Keratinocyte (primary cell): ENCODE measurements around the gene NHERF2. TPM values are rescaled to one million over a fixed set of nuclear protein-coding genes. Genes with fewer than 3 reads are reported as not detected.

ENCODE experiments used
- DNase-seq: peaks from one replicate; pipeline ENCODE4 v3.0.0-alpha.2; 2011; ENCODE audit warnings: low read depth, missing footprints, low spot score
- FAIRE-seq: peaks from 2 replicates; lab custom pipeline; 2011; peaks lifted over from hg19 to GRCh38; lab: Jason Lieb, UNC
- H2AFZ ChIP-seq: 2 replicates; pipeline ENCODE4 v1.6.0; 2012; ENCODE audit warnings: low read length, control low read depth, inconsistent platforms; ENCODE audit not compliant: control insufficient read depth
- H3K27ac ChIP-seq: 2 replicates; pipeline ENCODE4 v1.5.1; 2011; ENCODE audit warnings: low read length; ENCODE audit not compliant: control insufficient read depth, insufficient read depth
- H3K27me3 ChIP-seq: 3 replicates; pipeline ENCODE4 v1.6.0; 2011; ENCODE audit warnings: low read length; ENCODE audit not compliant: control insufficient read depth, insufficient read depth; ENCODE audit errors: extremely low read depth
- H3K36me3 ChIP-seq, 2 experiments: 2 replicates in 1 of 2; 3 replicates in 1 of 2; pipeline ENCODE4 v1.5.1; 2011; ENCODE audit warnings: low read length in 2 of 2, mild to moderate bottlenecking in 1 of 2; ENCODE audit not compliant: control insufficient read depth in 2 of 2, insufficient read depth in 2 of 2; ENCODE audit errors: extremely low read depth in 1 of 2
- H3K4me1 ChIP-seq: 3 replicates; pipeline ENCODE4 v1.5.1; 2011; ENCODE audit warnings: low read length; ENCODE audit not compliant: control insufficient read depth, insufficient read depth; ENCODE audit errors: extremely low read depth
- H3K4me2 ChIP-seq: 3 replicates; pipeline ENCODE4 v1.6.0; 2011; ENCODE audit warnings: low read depth, low read length; ENCODE audit not compliant: control insufficient read depth, insufficient read depth; ENCODE audit errors: extremely low read depth
- H3K4me3 ChIP-seq, 3 experiments: fragments of 200-600 bp in 1 of 3; sonication (generic) in 1 of 3; 2 replicates in 2 of 3; 3 replicates in 1 of 3; pipeline ENCODE4 v1.5.1; 2011 to 2016; ENCODE audit warnings: low read length in 3 of 3, mild to moderate bottlenecking in 3 of 3, control low read depth in 2 of 3, inconsistent platforms in 1 of 3, low read depth in 1 of 3, mixed read lengths in 1 of 3, mixed run types in 1 of 3, moderate library complexity in 1 of 3; ENCODE audit not compliant: control insufficient read depth in 2 of 3, insufficient read depth in 2 of 3; ENCODE audit errors: extremely low read depth in 1 of 3
- H3K79me2 ChIP-seq: 2 replicates; pipeline ENCODE4 v1.6.0; 2012; ENCODE audit warnings: low read length; ENCODE audit not compliant: control insufficient read depth, insufficient read depth
- H3K9ac ChIP-seq: 3 replicates; pipeline ENCODE4 v1.6.0; 2011; ENCODE audit warnings: low read length; ENCODE audit not compliant: control insufficient read depth, insufficient read depth; ENCODE audit errors: extremely low read depth
- H3K9me1 ChIP-seq: 3 replicates; pipeline ENCODE4 v1.6.0; 2011; ENCODE audit warnings: low read length; ENCODE audit not compliant: control insufficient read depth, insufficient read depth; ENCODE audit errors: extremely low read depth
- H3K9me3 ChIP-seq: 2 replicates; pipeline ENCODE4 v1.5.1; 2012; ENCODE audit warnings: low read depth, low read length; ENCODE audit not compliant: control insufficient read depth
- H4K20me1 ChIP-seq: 3 replicates; pipeline ENCODE4 v1.6.0; 2011; ENCODE audit warnings: low read length; ENCODE audit not compliant: control insufficient read depth, insufficient read depth; ENCODE audit errors: extremely low read depth
- EZH2 ChIP-seq: IDR thresholded peaks from one replicate; pipeline ENCODE4 v1.6.1; 2012; ENCODE audit warnings: inconsistent platforms, mild to moderate bottlenecking, low read length, moderate library complexity
- dilution Hi-C: fragments of 300-500 bp; cut with MboI; formaldehyde crosslinking; loops from one replicate; pipeline ENCODE4 v1.7.0; 2020; ENCODE audit warnings: low sequenced_read_pairs; ENCODE audit not compliant: extremely low pct_ligation_motif_present
- polyA plus RNA-seq, 5 experiments: library from polyadenylated mRNA; depleted of rRNA in 3 of 5; stranded (reverse) in 3 of 5; stranded (forward) in 1 of 5; unstranded in 1 of 5; fragments of >200 nt; gene quantifications; 1 replicate in 1 of 5; 2 replicates in 3 of 5; 3 replicates in 1 of 5; pipeline versions ENCODE4 v1.2.1 to v1.2.3, GENCODE V29; 2011 to 2012; ENCODE audit warnings: missing spikeins in 2 of 5, low read depth in 1 of 5, low replicate concordance in 1 of 5
- TF ChIP-seq, protein P1 (sequence below), 3 experiments: IDR thresholded peaks in 1 of 3; conservative IDR thresholded peaks in 1 of 3; optimal IDR thresholded peaks in 1 of 3; 2 replicates in 2 of 3; 3 replicates in 1 of 3; pipeline versions ENCODE3 to v1.5.1; 2011; ENCODE audit warnings: low read length in 3 of 3, mild to moderate bottlenecking in 3 of 3, moderate library complexity in 2 of 3, control low read depth in 1 of 3, inconsistent platforms in 1 of 3; ENCODE audit not compliant: insufficient read depth in 2 of 3; ENCODE audit errors: extremely low read depth in 1 of 3

NHERF2 gene
- polyA plus RNA-seq, 1 donor (not counting 4 experiments of a cell fraction or from before 2014, with no cell fraction given) = 5.9 TPM

DNA sequence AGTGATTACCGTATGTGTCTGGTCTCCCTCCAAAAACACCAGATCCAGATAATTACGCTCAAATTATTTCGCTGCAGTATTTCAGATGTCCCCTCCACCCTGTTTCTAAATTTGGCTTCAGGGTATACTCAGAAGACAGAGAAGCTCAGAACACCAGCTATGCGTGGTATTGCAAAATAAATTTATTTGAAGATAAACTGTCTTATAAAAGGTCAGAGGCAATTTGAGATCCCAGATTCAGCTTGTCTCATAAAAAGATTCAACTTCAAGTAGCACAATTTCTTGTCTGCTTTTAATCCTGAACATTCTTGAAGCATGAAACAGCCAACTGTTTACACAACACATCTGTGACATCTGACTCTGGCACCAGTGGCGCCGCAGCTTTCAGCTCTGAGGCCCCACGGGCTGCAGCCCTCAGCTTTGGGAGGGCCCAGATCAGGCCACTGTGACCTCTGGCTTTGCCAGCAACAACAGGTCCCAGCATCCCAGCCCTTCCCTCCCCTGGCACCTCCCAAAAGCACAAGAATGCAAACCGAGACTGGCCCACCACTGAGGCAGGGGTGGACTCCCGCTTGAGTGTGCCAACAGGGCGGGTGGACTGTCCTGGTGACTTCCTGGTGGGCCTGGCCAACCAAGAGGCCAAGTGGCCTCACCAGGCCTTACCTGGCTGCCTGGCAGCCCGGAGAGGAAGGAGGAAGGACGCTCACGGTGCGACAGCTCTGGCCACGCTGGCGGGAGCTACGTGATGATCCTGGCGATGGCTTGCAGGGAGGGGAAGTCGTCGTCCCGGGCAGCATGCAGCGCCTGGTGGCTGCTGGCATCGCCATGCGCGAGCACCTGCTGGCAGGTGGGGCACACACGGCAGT is 29.0 kb upstream of the NHERF2 start:
- Histone ChIP-seq H3K4me2 (no peak overlapping the region), H4K20me1 (peaks cover 12% of the 10 kb centered on the region), H3K9me3 (no peaks in the 10 kb centered on the region), H3K9ac (no peak overlapping the region), H3K27ac (no peak overlapping the region), H3K27me3 (no peaks in the 10 kb centered on the region), H3K9me1 (no peaks in the 10 kb centered on the region), H2AFZ (no peak overlapping the region), H3K36me3 (peaks cover 40 to 42% of the 10 kb centered on the region in 2 experiments), H3K4me1 (peaks cover 4% of the 10 kb centered on the region), H3K4me3 (no peak overlapping the region), H3K79me2 (peaks cover 12% of the 10 kb centered on the region)
- no peak for FAIRE-seq
- DNase-seq = no peak
- TF ChIP-seq, protein P1, sequence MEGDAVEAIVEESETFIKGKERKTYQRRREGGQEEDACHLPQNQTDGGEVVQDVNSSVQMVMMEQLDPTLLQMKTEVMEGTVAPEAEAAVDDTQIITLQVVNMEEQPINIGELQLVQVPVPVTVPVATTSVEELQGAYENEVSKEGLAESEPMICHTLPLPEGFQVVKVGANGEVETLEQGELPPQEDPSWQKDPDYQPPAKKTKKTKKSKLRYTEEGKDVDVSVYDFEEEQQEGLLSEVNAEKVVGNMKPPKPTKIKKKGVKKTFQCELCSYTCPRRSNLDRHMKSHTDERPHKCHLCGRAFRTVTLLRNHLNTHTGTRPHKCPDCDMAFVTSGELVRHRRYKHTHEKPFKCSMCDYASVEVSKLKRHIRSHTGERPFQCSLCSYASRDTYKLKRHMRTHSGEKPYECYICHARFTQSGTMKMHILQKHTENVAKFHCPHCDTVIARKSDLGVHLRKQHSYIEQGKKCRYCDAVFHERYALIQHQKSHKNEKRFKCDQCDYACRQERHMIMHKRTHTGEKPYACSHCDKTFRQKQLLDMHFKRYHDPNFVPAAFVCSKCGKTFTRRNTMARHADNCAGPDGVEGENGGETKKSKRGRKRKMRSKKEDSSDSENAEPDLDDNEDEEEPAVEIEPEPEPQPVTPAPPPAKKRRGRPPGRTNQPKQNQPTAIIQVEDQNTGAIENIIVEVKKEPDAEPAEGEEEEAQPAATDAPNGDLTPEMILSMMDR (optimal IDR thresholded peaks at IDR 0.05 in 1 of 3, IDR thresholded peaks at IDR 0.05 in 1 of 3, conservative IDR thresholded peaks at IDR 0.05 in 1 of 3; ENCODE audit: extremely low read depth in 1 of 3, insufficient read depth in 2 of 3, low read length in 3 of 3) = no peak
- no peak for TF ChIP-seq EZH2
- dilution Hi-C loops = no loop called here

DNA sequence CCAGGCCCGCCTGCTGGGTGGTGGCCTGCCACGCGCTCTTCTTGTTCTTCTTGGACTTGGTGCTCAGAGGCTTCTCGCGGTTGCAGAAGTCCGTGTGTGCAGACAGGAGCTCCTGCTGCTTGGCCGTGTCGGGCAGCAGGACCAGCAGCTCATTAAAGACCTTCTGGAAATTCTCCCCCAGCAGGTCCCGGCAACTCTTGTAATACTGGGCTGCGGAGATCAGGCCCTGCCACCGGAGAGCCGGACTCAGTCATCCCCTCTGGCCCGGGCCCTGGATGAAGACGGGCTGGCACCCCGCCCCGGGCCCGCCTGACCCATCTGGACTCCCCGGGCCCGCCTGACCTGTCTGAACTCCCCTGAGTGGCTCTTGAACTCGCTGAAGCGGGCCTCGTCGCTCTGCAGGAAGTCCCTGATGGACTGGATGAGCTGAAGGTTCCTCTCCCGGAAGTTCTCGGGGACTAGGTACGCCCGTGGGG is 28.3 kb upstream of the NHERF2 start:
- Histone ChIP-seq H3K9ac (no peak overlapping the region), H3K9me3 (no peaks in the 10 kb centered on the region), H3K27ac (no peak overlapping the region), H3K4me2 (no peak overlapping the region), H3K9me1 (no peaks in the 10 kb centered on the region), H4K20me1 (peaks cover 17% of the 10 kb centered on the region), H3K79me2 (peaks cover 19% of the 10 kb centered on the region), H3K4me3 (no peak overlapping the region), H3K27me3 (no peaks in the 10 kb centered on the region), H3K36me3 (peaks cover 42 to 47% of the 10 kb centered on the region in 2 experiments), H3K4me1 (peaks cover 4% of the 10 kb centered on the region), H2AFZ (no peak overlapping the region)
- no peak for DNase-seq
- FAIRE-seq = no peak
- dilution Hi-C loops = no loop called here
- no peak for TF ChIP-seq EZH2
- TF ChIP-seq, protein P1 (optimal IDR thresholded peaks at IDR 0.05 in 1 of 3, IDR thresholded peaks at IDR 0.05 in 1 of 3, conservative IDR thresholded peaks at IDR 0.05 in 1 of 3; ENCODE audit: extremely low read depth in 1 of 3, insufficient read depth in 2 of 3, low read length in 3 of 3) = no peak
